GM23248 (cell line): ENCODE results near the gene RNF115. TPM values are rescaled to one million over a fixed set of nuclear protein-coding genes. Genes with fewer than 3 reads are reported as not detected.

ENCODE experiments used
- DNase-seq: peaks from one replicate; pipeline ENCODE4 v3.0.0-alpha.2; 2015
- H2AFZ ChIP-seq: fragments of 200-600 bp; sonication (generic); 2 replicates; pipeline ENCODE4 v1.6.1; 2016; ENCODE audit warnings: antibody characterized with exemption
- H3F3A ChIP-seq: fragments of 200-600 bp; sonication (generic); 2 replicates; pipeline ENCODE4 v1.6.1; 2016; ENCODE audit warnings: mild to moderate bottlenecking, antibody characterized with exemption, mixed run types; ENCODE audit not compliant: insufficient read depth
- H3K27ac ChIP-seq: fragments of 200-600 bp; sonication (generic); 2 replicates; pipeline ENCODE4 v1.5.1; 2016; ENCODE audit warnings: mild to moderate bottlenecking
- H3K27me3 ChIP-seq: fragments of 200-600 bp; sonication (generic); replicated peaks from 2 replicates; pipeline ENCODE4 v1.6.1; 2016; ENCODE audit warnings: mild to moderate bottlenecking; ENCODE audit not compliant: insufficient read depth
- H3K36me3 ChIP-seq: fragments of 200-600 bp; sonication (generic); 2 replicates; pipeline ENCODE4 v1.6.1; 2016; ENCODE audit warnings: low read depth, mild to moderate bottlenecking
- H3K4me1 ChIP-seq: fragments of 200-600 bp; sonication (generic); 2 replicates; pipeline ENCODE4 v1.6.1; 2016; ENCODE audit warnings: mild to moderate bottlenecking; ENCODE audit not compliant: insufficient read depth
- H3K4me2 ChIP-seq: fragments of 200-600 bp; sonication (generic); one replicate; pipeline ENCODE4 v1.6.1; 2016; ENCODE audit warnings: mild to moderate bottlenecking; ENCODE audit not compliant: unreplicated experiment
- H3K4me3 ChIP-seq: fragments of 200-600 bp; sonication (generic); 2 replicates; pipeline ENCODE4 v1.5.1; 2016; ENCODE audit warnings: mild to moderate bottlenecking
- H3K79me2 ChIP-seq: fragments of 200-600 bp; sonication (generic); 2 replicates; pipeline ENCODE4 v1.6.1; 2016; ENCODE audit warnings: mild to moderate bottlenecking; ENCODE audit not compliant: insufficient read depth
- H3K9ac ChIP-seq: fragments of 200-600 bp; sonication (generic); 2 replicates; pipeline ENCODE4 v1.6.1; 2016; ENCODE audit warnings: mild to moderate bottlenecking
- H3K9me2 ChIP-seq: fragments of 200-600 bp; sonication (generic); 2 replicates; pipeline ENCODE4 v1.6.1; 2016; ENCODE audit warnings: mixed run types, mild to moderate bottlenecking, moderate library complexity; ENCODE audit not compliant: insufficient read depth
- H3K9me3 ChIP-seq: fragments of 200-600 bp; sonication (generic); one replicate; pipeline ENCODE4 v1.6.1; 2017; ENCODE audit warnings: low read depth
- H4K20me1 ChIP-seq: fragments of 200-600 bp; sonication (generic); 2 replicates; pipeline ENCODE4 v1.6.0; 2016; ENCODE audit not compliant: insufficient read depth
- EZH2 ChIP-seq: fragments of 200-600 bp; sonication (generic); IDR thresholded peaks from 2 replicates; pipeline ENCODE4 v1.6.1; 2018; ENCODE audit warnings: antibody characterized with exemption, mild to moderate bottlenecking; ENCODE audit not compliant: insufficient read depth, poor library complexity, severe bottlenecking
- EZH2phosphoT487 ChIP-seq: fragments of 200-600 bp; sonication (generic); IDR thresholded peaks from 2 replicates; pipeline ENCODE4 v1.6.1; 2018; ENCODE audit warnings: antibody characterized with exemption, moderate library complexity, mild to moderate bottlenecking, low read depth; ENCODE audit not compliant: insufficient read depth
- WGBS, 2 experiments: methylation state at CpG; one replicate each; pipeline ENCODE4 v1.1.6; 2015 to 2017; ENCODE audit warnings: low lambda C conversion rate in 2 of 2, low coverage in 1 of 2; ENCODE audit errors: missing lambda C conversion rate in 2 of 2; 5-methylcytosine and 5-hydroxymethylcytosine counted together
- in situ Hi-C: fragments of 300-500 bp; cut with MboI; formaldehyde crosslinking; loops from 2 replicates; pipeline ENCODE4 v1.15.0; 2020
- polyA plus RNA-seq: library from polyadenylated mRNA; unstranded; fragments of >200 nt; fragmentation: Nextera tagmentation; extraction: Ambion mirVana; gene quantifications from 2 replicates; pipeline ENCODE4 v1.2.1, GENCODE V29; 2016
- total RNA-seq: library from RNA; depleted of rRNA; stranded (reverse); fragments of >200 nt; shearing (Covaris generic); gene quantifications from 2 replicates; pipeline ENCODE4 v1.2.3, GENCODE V29; 2014

The RNF115 gene
- total and polyA plus RNA-seq, 2 experiments from 2014 or later: 14.2 to 14.5 TPM

DNA sequence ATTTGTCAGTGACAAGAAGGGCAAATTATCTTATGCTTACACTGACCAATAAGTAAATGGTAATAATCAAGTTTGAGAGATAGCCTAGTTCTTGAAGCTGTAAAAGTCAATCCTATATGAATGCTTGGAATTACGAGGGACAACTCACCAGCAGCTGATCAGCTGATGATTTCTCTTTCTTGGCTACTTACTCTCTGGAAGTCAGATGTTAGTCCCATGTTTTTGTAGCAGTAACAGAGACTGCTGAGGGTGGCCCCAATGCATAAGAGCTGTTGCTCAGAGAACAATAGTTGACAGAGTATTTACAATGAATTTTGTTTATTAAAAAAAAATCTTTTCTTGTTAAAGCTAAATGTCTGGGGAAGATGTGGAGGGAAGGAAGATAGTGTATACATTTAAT lies 65.3 kb downstream of the RNF115 start:
- TF ChIP-seq EZH2phosphoT487 (no peak), EZH2 (no peak)
- no peak overlapping the region for H3K27ac ChIP-seq
- no peaks in the 10 kb centered on the region for H3K4me1 ChIP-seq
- no peak overlapping the region for H3K9ac ChIP-seq
- in situ Hi-C loops: loop anchor here (10.0 kb wide), 1 partner anchor 96 kb away; the partner anchor contains the start of gene PIAS3
- H3K9me2 ChIP-seq: no peaks in the 10 kb centered on the region
- no peak for DNase-seq
- H3K79me2 ChIP-seq: peaks cover 91% of the 10 kb centered on the region
- H3K4me2 ChIP-seq: no peak overlapping the region
- peaks cover 11% of the 10 kb centered on the region; the same call in 1 of the 2 replicates for H3F3A ChIP-seq
- no peaks in the 10 kb centered on the region for H4K20me1 ChIP-seq
- no peaks in the 10 kb centered on the region for H3K27me3 ChIP-seq
- 50 to 79% methylated on average over 1 of the region's 1 CpG for WGBS, 2 experiments
- H3K36me3 ChIP-seq: peaks cover 18% of the 10 kb centered on the region; the same call in 1 of the 2 replicates
- H2AFZ ChIP-seq: no peak overlapping the region
- no peak overlapping the region for H3K4me3 ChIP-seq
- H3K9me3 ChIP-seq: no peaks in the 10 kb centered on the region

DNA sequence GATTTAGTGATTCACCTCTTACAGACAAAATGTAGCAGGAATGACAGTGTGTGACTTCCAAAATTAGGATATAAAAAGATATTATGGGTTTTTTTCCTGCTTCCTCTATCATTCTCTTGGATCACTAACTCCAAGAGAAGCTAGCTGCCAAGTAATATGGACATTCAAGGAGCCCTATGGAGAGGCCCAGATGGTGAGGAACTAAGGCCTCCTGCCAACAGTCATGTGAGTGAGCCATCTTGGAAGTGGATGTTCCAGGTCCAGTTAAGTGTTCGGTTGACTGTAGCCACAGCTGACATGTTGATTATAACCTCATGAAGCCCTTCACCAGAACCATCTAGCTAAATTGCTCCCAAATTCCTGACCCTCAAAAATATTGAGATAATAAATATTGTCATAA lies 65.8 kb downstream of the RNF115 start:
- H3K36me3 ChIP-seq: peaks cover 18% of the 10 kb centered on the region; the same call in 1 of the 2 replicates
- H3F3A ChIP-seq: peaks cover 16% of the 10 kb centered on the region
- TF ChIP-seq EZH2 (no peak), EZH2phosphoT487 (no peak)
- no peak overlapping the region for H3K9ac ChIP-seq
- H3K79me2 ChIP-seq: peaks cover 91% of the 10 kb centered on the region
- H4K20me1 ChIP-seq: no peaks in the 10 kb centered on the region
- no peaks in the 10 kb centered on the region for H3K9me3 ChIP-seq
- H3K27ac ChIP-seq: no peak overlapping the region
- H3K4me2 ChIP-seq: no peak overlapping the region
- H3K9me2 ChIP-seq: no peaks in the 10 kb centered on the region
- WGBS, 2 experiments: 65 to 70% methylated on average over 1 of the region's 1 CpG
- no peak for DNase-seq
- no peaks in the 10 kb centered on the region for H3K27me3 ChIP-seq
- H3K4me3 ChIP-seq: no peak overlapping the region
- in situ Hi-C loops: loop anchor here (10.0 kb wide), 1 partner anchor 97 kb away; the partner anchor contains the start of gene PIAS3
- no peak overlapping the region for H2AFZ ChIP-seq
- H3K4me1 ChIP-seq: no peaks in the 10 kb centered on the region

DNA sequence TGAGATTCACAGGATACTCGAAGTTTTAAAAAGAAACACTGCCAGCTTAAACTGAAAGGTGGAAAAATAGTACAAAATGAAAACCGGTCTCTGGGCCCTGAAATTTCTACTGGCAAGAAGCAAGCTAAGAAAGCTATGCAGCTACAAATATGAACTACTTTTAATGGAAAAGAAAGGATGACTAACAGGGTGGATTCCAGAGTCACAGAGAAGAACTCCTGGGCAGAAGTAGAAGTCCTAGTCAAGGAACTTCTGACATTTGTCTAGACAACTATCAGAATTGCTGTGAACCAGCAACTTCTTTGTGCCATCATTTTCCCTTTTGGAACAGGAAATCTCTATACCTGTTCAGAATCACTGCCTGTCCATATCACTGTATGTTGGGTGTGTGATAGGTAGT lies 66.5 kb downstream of the RNF115 start:
- TF ChIP-seq EZH2: no peak
- TF ChIP-seq EZH2phosphoT487: no peak
- Histone ChIP-seq H3K9me2 (no peaks in the 10 kb centered on the region), H3F3A (peaks cover 23% of the 10 kb centered on the region), H3K27me3 (no peaks in the 10 kb centered on the region), H3K4me3 (no peak overlapping the region), H3K4me1 (peaks cover 7% of the 10 kb centered on the region), H4K20me1 (no peaks in the 10 kb centered on the region), H3K79me2 (peaks cover 88% of the 10 kb centered on the region), H3K27ac (no peak overlapping the region), H3K36me3 (peaks cover 18% of the 10 kb centered on the region; the same call in 1 of the 2 replicates), H3K4me2 (no peak overlapping the region), H3K9ac (no peak overlapping the region), H2AFZ (no peak overlapping the region), H3K9me3 (no peaks in the 10 kb centered on the region)
- 77% methylated on average over 2 of the region's 2 CpGs for WGBS, 2 experiments
- in situ Hi-C loops: loop anchor here (10.0 kb wide), 1 partner anchor 97 kb away; the partner anchor contains the start of gene PIAS3
- DNase-seq: peak; percentile 35

DNA sequence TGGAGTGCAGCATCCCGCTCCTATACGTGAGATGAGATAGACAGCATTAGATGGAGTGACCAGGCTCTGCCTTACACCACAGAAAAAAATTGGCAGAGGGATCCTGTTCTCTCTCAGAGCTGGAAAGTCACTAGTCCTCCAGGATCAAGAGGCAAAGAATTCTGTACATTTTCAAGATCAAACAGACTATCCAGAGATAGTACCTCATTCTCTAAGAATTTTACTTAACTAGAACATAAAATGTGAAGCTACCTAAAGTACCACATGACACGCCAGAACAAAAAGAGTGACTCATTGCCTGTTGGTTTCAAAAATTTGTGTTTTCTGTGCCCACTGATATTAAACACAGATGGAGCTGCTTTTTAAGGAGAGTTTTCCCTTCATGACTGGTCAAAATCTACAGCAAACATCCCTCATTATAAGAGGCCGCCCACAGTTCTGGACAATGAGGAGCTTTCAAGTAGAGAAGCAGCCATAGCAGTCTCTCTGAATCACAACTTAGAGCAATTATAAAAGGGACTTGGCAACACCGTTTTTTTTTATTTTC lies 72.3 kb downstream of the RNF115 start:
- peak overlapping the region; percentile 51 for H3K9ac ChIP-seq
- no peak overlapping the region for H2AFZ ChIP-seq
- H3K27ac ChIP-seq: peak overlapping the region; percentile 76
- no peaks in the 10 kb centered on the region for H3K9me2 ChIP-seq
- peak overlapping the region; percentile 64 for H3K4me2 ChIP-seq
- H3K27me3 ChIP-seq: no peaks in the 10 kb centered on the region
- peaks cover 40% of the 10 kb centered on the region for H3F3A ChIP-seq
- peaks cover 30% of the 10 kb centered on the region for H3K36me3 ChIP-seq
- peaks cover 37% of the 10 kb centered on the region for H3K79me2 ChIP-seq
- H3K4me3 ChIP-seq: peak overlapping the region; percentile 25
- H3K9me3 ChIP-seq: no peaks in the 10 kb centered on the region
- TF ChIP-seq EZH2 (no peak), EZH2phosphoT487 (0 out of 2 replicates have a peak, but pooled peaks have one; percentile 59)
- peaks cover 32% of the 10 kb centered on the region for H3K4me1 ChIP-seq
- WGBS, 2 experiments: 8 to 9% methylated on average over 5 of the region's 5 CpGs
- no peaks in the 10 kb centered on the region for H4K20me1 ChIP-seq
- DNase-seq: peak; percentile 98
- in situ Hi-C loops: loop anchor here (10.0 kb wide), 1 partner anchor 103 kb away; the partner anchor contains the start of gene PIAS3
